Progenitor cell of endocrine pancreas (in vitro differentiated cells): ENCODE results near the gene GLRX. TPM values are rescaled to one million over a fixed set of nuclear protein-coding genes. Genes with fewer than 3 reads are reported as not detected.

ENCODE experiments used
- DNase-seq: peaks from one replicate; pipeline ENCODE4 v3.0.0; 2021; ENCODE audit warnings: low spot score; ENCODE audit not compliant: unreplicated experiment
- H3K27ac Mint-ChIP-seq: 2 replicates; pipeline ENCODE4 v1.8.0; 2021; ENCODE audit warnings: mild to moderate bottlenecking, moderate library complexity, mixed read lengths
- H3K27me3 Mint-ChIP-seq: 2 replicates; pipeline ENCODE4 v1.8.0; 2021; ENCODE audit warnings: mixed read lengths
- H3K36me3 Mint-ChIP-seq: 2 replicates; pipeline ENCODE4 v1.8.0; 2022; ENCODE audit warnings: mixed read lengths; ENCODE audit not compliant: insufficient read depth
- H3K4me1 Mint-ChIP-seq: 2 replicates; pipeline ENCODE4 v1.8.0; 2021; ENCODE audit warnings: low read depth, mixed read lengths
- H3K4me3 Mint-ChIP-seq: 2 replicates; pipeline ENCODE4 v1.8.0; 2021; ENCODE audit warnings: low read depth, mild to moderate bottlenecking, moderate library complexity, mixed read lengths
- H3K9me3 Mint-ChIP-seq: 2 replicates; pipeline ENCODE4 v1.8.0; 2021; ENCODE audit warnings: low read depth, mixed read lengths
- CTCF ChIP-seq: fragments of 200-600 bp; sonication (generic); IDR thresholded peaks from one replicate; pipeline ENCODE4 v1.5.0; 2021; ENCODE audit warnings: antibody characterized with exemption, mild to moderate bottlenecking; ENCODE audit not compliant: unreplicated experiment
- total RNA-seq: library from RNA; stranded (reverse); gene quantifications from 2 replicates; pipeline ENCODE4 v1.2.1, GENCODE V29; 2021

GLRX gene
- total RNA-seq, 1 donor from 2014 or later: 12.7 TPM

- H3K36me3 Mint-ChIP-seq: no peaks in the 10 kb centered on the region
- TF ChIP-seq CTCF: no peak
- no peak overlapping the region for H3K4me3 Mint-ChIP-seq
- H3K4me1 Mint-ChIP-seq: peaks cover 71% of the 10 kb centered on the region
- no peak for DNase-seq
- no peaks in the 10 kb centered on the region for H3K27me3 Mint-ChIP-seq
- peaks cover 3% of the 10 kb centered on the region for H3K9me3 Mint-ChIP-seq
- peak overlapping the region; percentile 96 for H3K27ac Mint-ChIP-seq
Observed at GRCh38 chr5:95861864-95862561, 39.5 kb upstream of the GLRX start.

GRCh38 chr5:95861221-95861863 is 38.8 kb upstream of the GLRX start:
- peak overlapping the region; percentile 68 for H3K27ac Mint-ChIP-seq
- no peak for DNase-seq

GRCh38 chr5:95859661-95860060 is 37.1 kb upstream of the GLRX start:
- H3K27ac Mint-ChIP-seq: peak overlapping the region; percentile 95
- H3K36me3 Mint-ChIP-seq: no peaks in the 10 kb centered on the region
- DNase-seq: no peak
- H3K27me3 Mint-ChIP-seq: no peaks in the 10 kb centered on the region
- TF ChIP-seq CTCF: no peak
- no peaks in the 10 kb centered on the region for H3K9me3 Mint-ChIP-seq
- H3K4me3 Mint-ChIP-seq: peak overlapping the region; percentile 30
- peaks cover 67% of the 10 kb centered on the region for H3K4me1 Mint-ChIP-seq

More at GRCh38 chr5:95861221-95861863, 38.8 kb upstream of the GLRX start:
- no peaks in the 10 kb centered on the region for H3K27me3 Mint-ChIP-seq
- no peaks in the 10 kb centered on the region for H3K36me3 Mint-ChIP-seq
- H3K9me3 Mint-ChIP-seq: peaks cover 3% of the 10 kb centered on the region
- H3K4me3 Mint-ChIP-seq: no peak overlapping the region
- H3K4me1 Mint-ChIP-seq: peaks cover 75% of the 10 kb centered on the region
- TF ChIP-seq CTCF: no peak

- Mint-ChIP-seq H3K4me3 (peak overlapping the region; percentile 35), H3K4me1 (peaks cover 61% of the 10 kb centered on the region), H3K27ac (peak overlapping the region; percentile 95)
Observed at GRCh38 chr5:95858661-95859595, 36.4 kb upstream of the GLRX start.

More at GRCh38 chr5:95858661-95859595, 36.4 kb upstream of the GLRX start:
- Mint-ChIP-seq H3K36me3 (no peaks in the 10 kb centered on the region), H3K27me3 (no peaks in the 10 kb centered on the region), H3K9me3 (no peaks in the 10 kb centered on the region)
- DNase-seq: peak; percentile 91
- TF ChIP-seq CTCF: peak; percentile 100
